Type B pancreatic cell (in vitro differentiated cells): ENCODE results near the gene PEX5L. TPM values are rescaled to one million over a fixed set of nuclear protein-coding genes. Genes with fewer than 3 reads are reported as not detected.

Experiments
- DNase-seq: peaks from one replicate; pipeline ENCODE4 v3.0.0; 2021; ENCODE audit warnings: mixed read lengths; ENCODE audit not compliant: unreplicated experiment; ENCODE audit errors: extremely low spot score
- H3K27ac Mint-ChIP-seq: 2 replicates; pipeline ENCODE4 v1.8.0; 2021; ENCODE audit warnings: mild to moderate bottlenecking, mixed read lengths
- H3K27me3 Mint-ChIP-seq: 2 replicates; pipeline ENCODE4 v1.8.0; 2021; ENCODE audit warnings: mixed read lengths
- H3K36me3 Mint-ChIP-seq: 2 replicates; pipeline ENCODE4 v1.8.0; 2021; ENCODE audit warnings: mixed read lengths
- H3K4me1 Mint-ChIP-seq: one replicate; pipeline ENCODE4 v1.8.0; 2021; ENCODE audit warnings: mixed read lengths; ENCODE audit not compliant: unreplicated experiment
- H3K4me3 Mint-ChIP-seq: 2 replicates; pipeline ENCODE4 v1.8.0; 2021; ENCODE audit warnings: mild to moderate bottlenecking, mixed read lengths
- H3K9me3 Mint-ChIP-seq: 2 replicates; pipeline ENCODE4 v1.8.0; 2021; ENCODE audit warnings: mixed read lengths
- total RNA-seq: library from RNA; stranded (reverse); gene quantifications from 2 replicates; pipeline ENCODE4 v1.2.1, GENCODE V29; 2021; ENCODE audit warnings: low replicate concordance
- TF ChIP-seq, protein P1 (sequence below): fragments of 200-600 bp; sonication (generic); conservative IDR thresholded peaks from 2 replicates; pipeline ENCODE4 v1.5.0; 2021; ENCODE audit warnings: antibody characterized with exemption, mild to moderate bottlenecking

PEX5L gene
- total RNA-seq, 1 donor from 2014 or later: 1.1 TPM

DNA sequence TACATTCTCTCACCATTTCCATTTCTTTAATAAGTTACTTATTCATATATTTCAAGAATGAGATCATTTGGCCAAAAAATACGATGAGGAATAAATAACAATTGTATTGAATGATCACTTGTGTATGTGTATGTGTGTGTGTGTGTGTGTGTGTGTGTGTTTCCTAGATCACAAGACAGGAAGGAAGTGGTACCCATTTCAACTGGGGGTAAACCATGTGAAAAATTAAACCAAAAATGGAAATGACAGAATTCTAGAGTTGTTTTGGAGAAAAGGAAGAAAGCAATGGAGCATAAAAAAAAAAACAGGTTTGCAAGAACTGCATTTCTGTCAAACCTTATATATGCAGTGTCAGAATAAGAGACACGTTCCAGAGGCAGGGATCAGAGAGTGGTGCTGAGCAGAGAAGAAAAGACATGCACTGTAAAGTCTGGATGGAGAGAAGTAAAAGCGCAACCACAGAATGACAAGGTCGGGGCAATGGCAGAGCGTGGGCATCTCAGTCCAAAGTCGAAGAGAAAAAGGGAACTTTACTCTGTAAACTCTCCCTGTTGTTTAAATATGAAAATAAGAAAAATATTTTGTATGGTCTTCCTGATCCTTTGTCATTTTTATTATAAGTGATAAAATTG lies 75.5 kb downstream of the PEX5L start:
- no peaks in the 10 kb centered on the region for H3K4me1 Mint-ChIP-seq
- no peak overlapping the region for H3K27ac Mint-ChIP-seq
- DNase-seq: no peak
- H3K4me3 Mint-ChIP-seq: no peak overlapping the region
- H3K27me3 Mint-ChIP-seq: peaks cover 9% of the 10 kb centered on the region
- TF ChIP-seq, protein P1, sequence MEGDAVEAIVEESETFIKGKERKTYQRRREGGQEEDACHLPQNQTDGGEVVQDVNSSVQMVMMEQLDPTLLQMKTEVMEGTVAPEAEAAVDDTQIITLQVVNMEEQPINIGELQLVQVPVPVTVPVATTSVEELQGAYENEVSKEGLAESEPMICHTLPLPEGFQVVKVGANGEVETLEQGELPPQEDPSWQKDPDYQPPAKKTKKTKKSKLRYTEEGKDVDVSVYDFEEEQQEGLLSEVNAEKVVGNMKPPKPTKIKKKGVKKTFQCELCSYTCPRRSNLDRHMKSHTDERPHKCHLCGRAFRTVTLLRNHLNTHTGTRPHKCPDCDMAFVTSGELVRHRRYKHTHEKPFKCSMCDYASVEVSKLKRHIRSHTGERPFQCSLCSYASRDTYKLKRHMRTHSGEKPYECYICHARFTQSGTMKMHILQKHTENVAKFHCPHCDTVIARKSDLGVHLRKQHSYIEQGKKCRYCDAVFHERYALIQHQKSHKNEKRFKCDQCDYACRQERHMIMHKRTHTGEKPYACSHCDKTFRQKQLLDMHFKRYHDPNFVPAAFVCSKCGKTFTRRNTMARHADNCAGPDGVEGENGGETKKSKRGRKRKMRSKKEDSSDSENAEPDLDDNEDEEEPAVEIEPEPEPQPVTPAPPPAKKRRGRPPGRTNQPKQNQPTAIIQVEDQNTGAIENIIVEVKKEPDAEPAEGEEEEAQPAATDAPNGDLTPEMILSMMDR: no peak
- no peaks in the 10 kb centered on the region for H3K36me3 Mint-ChIP-seq
- no peaks in the 10 kb centered on the region for H3K9me3 Mint-ChIP-seq

GRCh38 chr3:179958759-179959158 lies 78.0 kb downstream of the PEX5L start:
- TF ChIP-seq, protein P1: no peak
- no peak for DNase-seq
- Mint-ChIP-seq H3K27me3 (peaks cover 3% of the 10 kb centered on the region), H3K27ac (no peak overlapping the region), H3K9me3 (no peaks in the 10 kb centered on the region), H3K36me3 (no peaks in the 10 kb centered on the region), H3K4me3 (no peak overlapping the region), H3K4me1 (no peaks in the 10 kb centered on the region)

DNA sequence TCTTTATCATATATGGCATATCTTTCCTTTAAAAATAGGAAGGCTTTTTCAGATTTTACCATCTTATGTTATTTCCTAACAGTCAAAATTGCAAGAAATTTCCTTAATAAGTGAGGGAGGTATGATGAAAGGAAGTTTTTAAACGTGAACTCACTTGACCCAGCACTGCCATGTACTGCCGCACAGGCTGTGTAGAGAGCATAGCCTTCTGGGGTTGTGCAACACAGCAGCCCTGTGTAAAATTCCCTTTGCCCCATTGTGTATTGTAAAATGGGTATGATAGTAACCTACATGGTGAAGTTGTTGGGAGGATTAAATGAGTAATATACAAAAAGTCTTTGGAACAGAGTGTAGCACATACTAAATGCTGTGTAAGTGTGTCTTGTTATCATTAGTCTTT lies 78.6 kb downstream of the PEX5L start:
- Mint-ChIP-seq H3K4me3 (no peak overlapping the region), H3K4me1 (no peaks in the 10 kb centered on the region), H3K36me3 (no peaks in the 10 kb centered on the region), H3K9me3 (no peaks in the 10 kb centered on the region), H3K27me3 (peaks cover 3% of the 10 kb centered on the region), H3K27ac (no peak overlapping the region)
- TF ChIP-seq, protein P1: no peak
- no peak for DNase-seq

GRCh38 chr3:179957264-179957845 lies 79.4 kb downstream of the PEX5L start:
- H3K4me3 Mint-ChIP-seq: no peak overlapping the region
- H3K9me3 Mint-ChIP-seq: no peaks in the 10 kb centered on the region
- no peak for DNase-seq
- peak overlapping the region; percentile 27 for H3K27ac Mint-ChIP-seq
- peaks cover 3% of the 10 kb centered on the region for H3K27me3 Mint-ChIP-seq
- no peaks in the 10 kb centered on the region for H3K4me1 Mint-ChIP-seq
- no peaks in the 10 kb centered on the region for H3K36me3 Mint-ChIP-seq
- TF ChIP-seq, protein P1: no peak

- no peak for DNase-seq
- Mint-ChIP-seq H3K36me3 (no peaks in the 10 kb centered on the region), H3K27me3 (peaks cover 3% of the 10 kb centered on the region), H3K9me3 (no peaks in the 10 kb centered on the region), H3K4me1 (no peaks in the 10 kb centered on the region), H3K4me3 (no peak overlapping the region), H3K27ac (no peak overlapping the region)
- TF ChIP-seq, protein P1: no peak
Observed at GRCh38 chr3:179956416-179956830, 80.3 kb downstream of the PEX5L start.
